DMS 273 (cell line): Measurements from ENCODE around the gene ACSM5.

Experiments used
- DNase-seq: peaks from one replicate; lab custom pipeline; 2025; ENCODE audit not compliant: unreplicated experiment; lab: John Stamatoyannopoulos, UW

Gene ACSM5, protein sequence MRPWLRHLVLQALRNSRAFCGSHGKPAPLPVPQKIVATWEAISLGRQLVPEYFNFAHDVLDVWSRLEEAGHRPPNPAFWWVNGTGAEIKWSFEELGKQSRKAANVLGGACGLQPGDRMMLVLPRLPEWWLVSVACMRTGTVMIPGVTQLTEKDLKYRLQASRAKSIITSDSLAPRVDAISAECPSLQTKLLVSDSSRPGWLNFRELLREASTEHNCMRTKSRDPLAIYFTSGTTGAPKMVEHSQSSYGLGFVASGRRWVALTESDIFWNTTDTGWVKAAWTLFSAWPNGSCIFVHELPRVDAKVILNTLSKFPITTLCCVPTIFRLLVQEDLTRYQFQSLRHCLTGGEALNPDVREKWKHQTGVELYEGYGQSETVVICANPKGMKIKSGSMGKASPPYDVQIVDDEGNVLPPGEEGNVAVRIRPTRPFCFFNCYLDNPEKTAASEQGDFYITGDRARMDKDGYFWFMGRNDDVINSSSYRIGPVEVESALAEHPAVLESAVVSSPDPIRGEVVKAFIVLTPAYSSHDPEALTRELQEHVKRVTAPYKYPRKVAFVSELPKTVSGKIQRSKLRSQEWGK

DNA sequence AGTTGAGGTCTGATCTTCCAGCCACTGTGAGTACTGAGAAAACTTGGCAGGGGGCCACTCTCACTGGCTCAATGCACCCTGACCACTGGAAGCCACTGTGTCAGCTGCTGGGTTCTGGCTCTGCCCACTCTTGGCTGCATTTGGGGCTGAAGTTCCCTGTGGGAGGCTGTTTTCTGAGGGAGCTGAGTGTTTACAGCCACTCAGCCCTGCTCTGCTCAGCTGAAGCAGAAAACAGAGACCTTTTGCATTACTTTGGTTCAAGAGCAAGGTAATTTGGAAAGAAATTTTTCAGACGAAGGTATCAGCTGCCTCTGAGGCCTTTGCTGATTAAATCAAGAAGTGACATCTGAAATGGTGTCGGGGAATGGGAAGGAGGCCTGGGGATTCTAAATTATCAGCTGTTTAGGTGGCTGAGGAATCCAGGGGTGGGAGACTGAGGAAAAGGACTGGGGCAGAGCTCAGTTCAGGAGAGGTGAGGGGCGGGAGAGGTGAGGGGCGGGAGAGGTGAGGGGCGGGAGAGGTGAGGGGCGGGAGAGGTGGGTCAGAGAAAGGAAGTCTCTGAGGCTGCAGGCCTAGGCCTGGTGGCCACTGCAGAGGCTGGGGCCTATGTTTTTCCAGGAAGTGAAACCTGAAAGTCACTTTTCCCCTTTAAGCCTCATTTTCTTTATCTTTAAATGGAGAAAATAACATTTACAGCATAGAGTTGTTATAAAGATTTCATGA is at the start of gene ACSM5:
Gene ACSM5 (plus strand): TSS at position 137 of the 723 bp plus-strand sequence. CDS start 1,951 bp downstream, outside the sequence.
- DNase-seq: no peak

DNA sequence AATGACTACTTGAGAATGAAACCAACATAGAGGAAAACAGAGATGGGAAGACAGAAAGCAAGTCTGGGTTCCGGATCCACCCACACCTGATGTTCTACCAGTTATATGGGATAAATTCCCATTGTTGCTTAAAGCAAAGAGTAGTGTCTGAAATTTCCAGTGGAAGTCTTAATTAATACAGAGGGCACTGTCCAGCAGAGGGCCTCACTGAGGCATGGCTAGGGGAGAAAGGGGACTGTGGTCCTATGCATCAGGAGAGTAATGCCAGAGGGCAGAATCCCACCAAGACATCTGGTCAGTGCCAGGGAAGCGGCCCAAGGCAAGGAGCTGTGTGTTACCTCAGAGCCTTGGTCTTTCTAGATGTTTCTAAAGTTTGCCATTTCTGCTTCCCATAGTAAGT is 49.3 kb upstream of the ACSM5 start:
- DNase-seq: peak; percentile 16

DNA sequence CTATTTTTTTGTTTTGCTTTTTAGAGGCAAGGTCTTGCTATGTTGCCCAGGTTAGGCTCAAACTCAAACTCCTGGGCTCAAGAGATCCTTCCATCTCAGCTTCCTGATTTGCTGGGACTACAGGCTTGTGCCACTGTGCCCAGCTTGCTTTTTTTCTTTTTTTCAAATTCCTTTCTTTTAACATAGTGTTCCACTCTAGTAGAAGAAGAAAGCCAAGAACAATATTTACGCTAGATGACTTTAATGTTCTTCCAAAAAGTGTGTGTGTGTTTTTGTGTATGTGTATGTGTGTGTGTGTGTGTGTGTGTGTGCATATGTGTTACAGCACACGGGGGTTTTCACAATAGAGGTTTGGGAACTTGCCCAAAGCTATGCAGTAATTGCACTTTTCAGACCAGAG is 46.1 kb upstream of the ACSM5 start:
- no peak for DNase-seq

DNA sequence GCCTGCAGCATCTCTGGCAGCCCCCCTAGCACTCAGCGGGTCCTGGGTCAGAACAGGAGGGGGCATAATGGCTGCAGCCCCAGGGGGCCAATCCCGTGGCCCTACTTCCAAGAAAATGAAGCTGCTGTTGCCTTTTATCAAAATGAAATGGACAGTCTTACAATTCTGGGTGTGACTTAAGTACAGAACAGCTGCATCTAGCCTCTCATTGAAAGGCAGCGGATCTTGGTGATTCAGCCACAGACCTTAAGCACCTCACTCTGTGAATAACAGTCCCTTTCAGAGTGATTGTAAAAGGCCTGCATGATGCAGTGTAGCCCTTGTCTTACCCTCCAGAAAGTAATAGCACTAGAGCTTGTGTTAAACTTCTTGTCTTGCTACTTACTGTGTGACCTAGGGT is 45.3 kb upstream of the ACSM5 start:
- no peak for DNase-seq

DNA sequence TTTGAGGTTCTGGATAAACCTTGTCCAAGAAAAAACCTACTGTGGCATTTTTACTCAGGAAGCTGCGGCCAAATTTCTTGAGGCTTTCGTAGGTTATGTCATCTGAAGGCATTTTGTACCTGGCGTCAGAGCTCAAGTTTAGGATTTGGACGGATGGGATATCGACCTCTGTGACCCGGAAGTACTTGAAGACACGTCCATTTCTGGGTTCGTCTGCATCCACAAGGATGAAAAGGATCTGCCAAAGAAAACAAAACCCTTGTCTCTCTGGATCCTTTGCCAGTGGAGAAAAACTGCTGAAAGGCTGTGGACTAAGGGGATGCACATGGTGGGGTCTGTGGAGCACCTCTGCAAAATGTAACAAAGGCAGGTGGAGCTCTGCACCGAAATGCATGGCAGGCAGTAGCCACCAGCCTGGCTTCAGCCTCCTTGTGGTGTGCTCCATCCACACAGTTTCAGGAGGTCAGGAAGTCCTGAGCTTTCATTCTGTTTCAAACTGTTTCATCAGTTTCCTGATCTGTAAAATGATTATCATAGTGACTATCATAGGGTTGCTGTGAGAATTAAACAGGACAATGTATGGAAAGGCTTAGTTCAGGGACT is 39.8 kb upstream of the ACSM5 start:
- DNase-seq: no peak

DNA sequence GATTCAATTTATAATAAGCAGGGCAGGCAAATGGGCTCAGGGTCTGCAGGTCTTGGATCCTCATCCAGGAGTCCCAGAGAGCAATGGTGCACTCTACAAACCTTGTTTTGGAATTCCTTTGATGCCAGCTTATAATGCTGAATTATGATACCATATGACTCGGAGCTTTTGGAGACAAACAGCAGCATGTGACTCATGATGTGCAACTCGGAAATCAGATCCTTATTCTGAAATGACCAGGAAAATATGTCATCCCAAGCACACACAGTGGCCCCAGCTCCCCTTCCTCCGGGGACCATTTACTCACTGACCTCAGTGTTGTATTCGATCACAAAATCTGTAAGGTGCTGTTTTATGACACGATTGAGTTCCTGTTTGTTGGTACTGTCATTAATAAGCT is 36.6 kb upstream of the ACSM5 start:
- no peak for DNase-seq

DNA sequence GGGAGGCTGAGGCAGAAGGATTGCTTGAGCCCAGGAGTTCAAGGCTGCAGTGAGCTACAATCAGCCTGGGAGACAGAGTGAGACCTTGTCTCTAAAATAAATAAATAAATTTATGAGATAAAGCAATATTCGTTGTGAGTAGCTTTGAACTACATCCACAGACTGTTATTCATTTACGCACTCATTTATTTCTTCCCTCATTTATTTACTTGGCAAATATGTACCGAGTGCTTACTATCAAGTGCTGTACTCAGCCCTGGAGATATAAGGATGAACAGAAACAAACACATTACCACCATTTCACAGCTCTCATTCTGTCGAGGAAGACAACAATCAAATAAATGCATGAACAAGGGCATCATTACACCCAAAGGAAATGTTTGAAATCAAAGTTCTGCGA is 32.2 kb upstream of the ACSM5 start:
- no peak for DNase-seq

DNA sequence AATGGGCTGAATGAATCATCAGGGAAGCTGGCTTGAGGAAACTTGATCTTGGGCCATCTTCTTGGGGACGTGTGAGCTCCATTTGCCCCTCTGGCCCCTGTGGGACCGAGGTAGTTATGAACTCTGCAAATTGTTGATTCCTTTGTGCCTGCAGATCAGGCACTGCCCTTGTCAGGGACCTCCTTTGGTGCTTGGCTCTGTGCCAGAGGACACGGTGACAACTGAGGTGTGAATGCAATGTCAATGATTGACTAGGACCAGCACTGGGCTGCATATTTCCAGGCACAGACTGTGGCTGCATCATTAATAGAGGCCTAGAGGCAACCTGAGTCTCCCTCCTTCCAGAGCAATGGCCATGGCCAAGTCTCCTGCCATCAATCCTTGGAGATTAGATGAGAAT is 28.6 kb upstream of the ACSM5 start:
- DNase-seq: no peak

DNA sequence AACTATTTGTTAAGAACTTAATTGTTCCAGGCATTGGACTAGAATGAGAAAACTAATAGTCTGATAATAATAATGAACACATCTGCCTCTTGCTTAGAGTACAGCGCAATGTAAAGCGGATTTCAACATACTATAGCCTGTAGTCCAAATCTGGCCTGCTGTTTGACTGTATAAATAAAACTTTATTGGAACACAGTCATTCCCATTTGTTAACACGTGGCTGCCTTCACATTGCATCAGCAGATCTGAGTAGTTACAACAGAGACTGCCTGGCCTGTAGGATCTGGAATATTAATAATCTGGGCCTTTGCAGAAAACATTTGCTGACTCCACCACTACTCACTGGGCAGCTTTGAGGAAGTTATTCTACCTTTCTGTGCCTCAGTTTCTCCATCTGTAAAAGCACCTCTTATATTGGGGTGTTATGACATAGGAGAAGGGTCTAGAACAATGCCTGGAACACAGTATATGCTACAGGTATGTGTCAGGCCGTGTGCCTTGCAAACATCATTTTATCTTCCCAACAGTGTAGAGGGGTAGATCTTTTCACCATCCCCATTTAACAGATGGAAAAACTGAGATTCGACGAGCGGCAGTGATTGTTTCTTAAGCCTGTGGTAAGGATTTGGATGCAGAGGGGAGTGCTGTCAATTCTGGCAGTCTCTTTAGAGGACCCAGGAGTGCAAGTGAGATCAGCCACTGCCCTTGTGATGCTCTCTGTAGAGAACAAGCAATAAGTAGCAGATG is 27.0 kb upstream of the ACSM5 start:
- no peak for DNase-seq

DNA sequence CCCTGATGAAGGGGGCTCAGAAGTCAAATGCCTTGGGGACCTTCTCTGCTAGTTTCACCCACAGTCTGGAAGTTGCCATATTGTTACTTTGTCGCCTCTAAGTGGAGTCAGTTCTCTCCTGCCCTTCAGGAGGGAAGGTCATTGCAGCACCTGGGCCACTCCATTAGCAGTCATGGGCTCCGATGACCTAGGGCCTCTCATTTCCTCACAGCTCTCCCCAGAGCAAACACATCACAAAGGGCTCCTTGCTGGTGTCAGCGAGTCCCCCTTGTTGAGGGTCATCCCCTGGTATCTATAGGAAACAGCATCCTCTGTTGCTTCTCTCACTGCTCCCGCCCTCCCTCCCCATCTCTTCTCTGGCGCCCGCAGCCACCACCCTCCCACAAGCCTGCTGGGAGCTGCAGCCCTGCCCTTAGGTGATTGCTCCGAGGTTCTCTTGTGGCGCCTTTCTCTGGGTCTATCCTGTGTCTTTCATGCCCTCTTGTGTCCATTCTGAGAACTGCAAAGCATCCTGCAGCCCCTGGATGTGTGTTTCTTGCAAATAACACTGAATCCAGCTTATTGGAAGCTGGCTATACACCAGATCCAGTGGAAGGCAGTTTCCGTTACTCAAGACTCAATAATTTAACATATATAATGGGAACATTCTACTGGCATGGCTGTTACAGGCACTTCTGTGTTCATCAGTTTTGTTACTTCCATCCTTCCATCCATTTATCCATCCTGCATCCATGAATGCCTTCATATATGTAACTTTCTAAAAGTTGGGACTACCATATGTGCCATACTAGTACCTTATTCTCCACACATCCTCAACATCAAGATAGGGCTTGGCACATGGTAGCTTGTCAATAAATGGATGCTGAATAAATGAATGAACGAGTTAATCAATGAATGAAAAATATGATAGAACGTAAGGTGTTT is 26.0 kb upstream of the ACSM5 start:
- DNase-seq: peak; percentile 75

DNA sequence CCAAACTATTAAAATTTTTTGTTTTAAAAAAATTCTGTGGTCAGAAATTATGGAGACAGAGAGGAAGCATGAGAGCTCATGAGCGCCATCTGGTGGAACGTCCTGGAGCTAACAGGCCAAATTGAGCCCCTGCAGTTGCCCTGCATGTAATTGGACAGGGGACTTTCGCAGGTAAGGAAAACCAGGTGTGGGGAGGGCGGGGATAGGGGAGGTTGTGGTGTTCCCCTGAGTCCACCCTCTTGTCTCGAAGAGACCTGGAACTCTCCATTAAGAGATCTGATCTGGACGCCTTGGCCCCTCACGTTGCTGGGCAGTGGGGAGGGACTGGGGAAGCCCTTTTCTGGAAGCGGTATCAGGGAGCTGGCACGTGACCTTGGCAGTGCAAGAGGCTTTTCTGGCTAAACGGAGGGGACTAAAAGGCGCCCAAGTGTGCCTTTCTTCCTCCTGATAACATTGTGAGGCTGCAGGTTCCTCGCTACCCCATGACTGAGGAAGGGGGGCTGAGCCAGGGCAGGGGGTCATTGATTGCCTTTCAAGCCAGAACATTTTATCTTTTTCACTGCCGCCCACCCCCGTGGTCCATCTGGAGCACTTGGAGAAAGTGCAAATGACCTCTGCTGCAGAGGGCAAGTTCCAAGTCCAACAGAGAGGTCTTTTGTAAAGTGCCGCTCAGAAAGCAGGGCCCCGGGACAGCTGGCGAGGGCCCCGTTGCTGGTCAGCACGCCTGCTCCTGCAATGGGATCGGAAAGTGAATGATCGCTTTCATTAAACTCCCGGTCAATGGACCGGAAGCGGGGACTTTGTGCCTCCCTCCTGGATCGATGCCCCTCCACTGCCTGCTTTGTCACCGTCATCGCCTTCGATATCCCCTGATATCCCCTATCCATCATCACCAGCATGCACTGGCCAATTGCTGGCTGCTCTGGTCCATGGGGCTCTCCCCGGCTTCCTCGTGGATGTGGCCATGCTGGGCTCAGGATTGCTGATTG is 23.2 kb upstream of the ACSM5 start:
- DNase-seq: peak; percentile 69

DNA sequence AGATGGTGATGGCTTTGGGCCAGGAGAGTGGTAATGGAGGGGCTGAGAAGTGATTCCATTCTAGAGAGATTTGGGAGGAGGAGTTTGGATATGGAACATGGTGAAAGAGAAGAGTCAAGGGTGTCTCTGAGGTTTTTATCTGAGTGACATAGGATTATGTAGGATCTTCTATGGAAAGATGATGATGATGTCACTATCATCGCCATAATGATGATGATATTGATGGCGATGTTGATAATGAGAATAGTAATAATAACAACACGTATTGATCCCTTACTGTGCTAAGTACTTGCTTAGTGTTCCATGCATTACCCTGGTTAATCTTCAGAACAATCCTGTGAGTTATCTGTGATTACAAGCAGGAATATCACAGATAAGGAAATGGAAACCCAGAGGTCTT is 21.4 kb upstream of the ACSM5 start:
- DNase-seq: no peak

DNA sequence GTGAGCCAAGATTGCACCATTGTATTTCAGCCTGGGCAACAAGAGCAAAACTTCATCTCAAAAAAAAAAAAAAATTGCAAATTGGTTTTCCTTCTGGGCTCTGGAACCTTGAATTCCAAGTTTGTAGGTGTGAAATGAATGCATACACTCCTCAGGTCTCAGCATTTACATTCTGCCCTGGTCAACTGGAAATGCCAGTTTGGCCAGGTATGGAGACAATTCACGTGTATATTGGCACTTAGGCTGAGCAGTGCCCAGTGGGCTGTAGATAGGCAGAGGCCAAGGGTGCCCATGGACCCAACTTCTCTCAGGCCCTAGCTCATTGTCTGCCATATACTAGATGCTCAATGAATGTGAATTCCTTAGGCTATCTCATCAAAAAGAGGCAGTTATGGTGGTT is 20.5 kb upstream of the ACSM5 start:
- DNase-seq: no peak

DNA sequence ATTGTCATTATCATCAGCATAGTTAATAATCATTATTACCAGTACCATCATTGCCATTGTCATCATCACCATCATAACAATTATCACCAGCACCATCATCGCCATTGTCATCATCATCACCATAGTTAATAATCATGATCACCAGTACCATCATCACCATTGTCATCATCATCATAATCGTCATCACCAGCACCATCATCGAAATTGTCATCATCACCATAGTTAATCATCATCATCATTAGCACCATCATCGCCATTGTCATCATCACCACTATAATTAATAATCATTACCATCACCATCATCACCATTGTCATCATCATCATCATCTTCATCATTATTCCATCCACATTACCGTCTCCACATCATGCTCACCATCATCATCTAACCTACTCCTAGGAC is 18.3 kb upstream of the ACSM5 start:
- no peak for DNase-seq

DNA sequence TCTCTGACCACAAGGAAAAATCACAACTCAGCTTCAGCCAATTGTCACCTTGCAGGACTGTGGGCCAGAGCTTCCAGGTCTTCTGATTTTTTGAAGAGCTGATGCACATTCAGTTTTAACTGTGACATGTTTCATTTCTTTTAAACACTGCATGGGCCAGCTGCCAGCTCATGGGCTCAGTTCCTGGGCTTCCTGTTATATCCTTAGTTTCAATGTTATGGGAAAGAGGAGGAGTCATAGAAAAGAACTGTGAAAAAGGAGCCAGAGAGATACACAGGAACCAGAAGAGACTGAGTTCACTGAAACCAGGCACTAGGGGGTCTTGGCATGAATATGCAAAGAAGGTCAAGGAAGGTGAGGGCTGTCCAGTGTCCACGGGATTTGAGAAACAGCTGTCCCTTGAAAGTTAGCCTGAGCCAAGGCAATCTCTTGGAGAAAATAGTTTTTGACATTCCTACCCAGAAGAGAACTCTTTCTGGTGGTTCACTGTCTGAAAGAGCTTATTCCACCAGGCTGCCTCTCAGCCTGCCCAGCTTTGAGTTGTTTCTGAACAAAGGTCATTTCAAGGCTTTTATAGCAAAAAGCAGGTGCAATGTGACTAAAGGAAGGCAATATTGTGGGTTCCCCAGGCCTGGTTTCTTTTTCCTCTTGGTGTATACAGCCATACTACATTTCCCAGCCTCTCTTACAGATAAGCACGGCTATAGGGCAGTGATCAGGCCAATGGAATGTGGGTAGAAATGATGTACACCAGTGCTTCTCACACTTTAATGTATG is 15.3 kb upstream of the ACSM5 start:
- DNase-seq: no peak

DNA sequence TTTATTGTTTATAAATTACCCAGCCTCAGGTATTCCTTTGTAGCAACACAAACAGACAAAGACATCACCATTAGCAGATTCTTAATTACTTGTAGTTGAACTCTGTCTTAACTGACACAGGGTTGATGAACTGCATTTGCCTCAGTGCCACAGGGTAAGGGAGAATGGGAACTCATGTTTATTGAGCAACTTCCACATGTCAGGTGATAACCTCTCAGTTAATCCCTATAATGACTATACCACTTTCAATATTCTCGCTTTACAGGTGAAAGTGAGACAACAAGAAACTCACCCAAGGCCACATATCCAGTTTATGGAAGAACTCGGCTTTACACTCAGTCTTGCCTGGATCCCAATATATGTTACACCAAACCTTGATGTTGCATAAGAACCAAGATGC is 13.4 kb upstream of the ACSM5 start:
- DNase-seq: no peak

DNA sequence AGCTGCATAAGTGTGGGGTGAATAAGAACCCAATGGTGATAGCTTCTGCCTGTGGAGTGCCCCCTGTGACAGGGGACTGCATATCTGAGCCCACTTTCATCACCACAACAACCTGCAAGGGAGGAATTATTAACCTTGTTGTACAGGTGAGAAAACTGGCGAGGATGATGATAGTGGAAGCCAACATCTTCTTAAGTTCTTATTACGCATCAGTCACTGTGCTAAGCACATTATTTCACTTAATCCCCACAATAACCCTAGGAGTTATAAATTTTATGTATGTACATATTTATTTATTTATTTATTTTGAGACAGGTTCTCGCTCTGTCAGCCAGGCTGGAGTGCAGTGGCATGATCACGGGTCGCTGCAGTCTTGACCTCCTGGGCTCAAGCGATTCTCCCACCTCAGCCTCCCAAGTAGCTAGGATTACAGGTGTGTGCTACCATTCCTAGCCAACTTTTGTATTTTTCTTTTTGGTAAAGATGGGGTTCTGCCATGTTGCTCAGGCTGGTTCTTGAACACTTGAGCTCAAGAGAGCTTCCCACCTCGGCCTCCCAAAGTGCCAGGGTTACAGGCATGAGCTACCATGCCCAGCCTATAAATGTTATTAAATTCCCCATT is 12.4 kb upstream of the ACSM5 start:
- DNase-seq: no peak
